ENCODE data around the gene SP140. TPM values are rescaled to one million over a fixed set of nuclear protein-coding genes. Genes with fewer than 3 reads are reported as not detected.

The SP140 gene
- polyA plus RNA-seq, 2 of the 4 experiments (the other 2 are of a cell fraction) = 0.10 TPM; not detected in 1

GRCh38 chr2:230250231-230250630 lies 24.7 kb downstream of the SP140 start:
- TF ChIP-seq MYC (IDR thresholded peaks at IDR 0.05; ENCODE audit: borderline replicate concordance, low read length) = no peak
- no peak for TF ChIP-seq POLR2A (IDR thresholded peaks at IDR 0.05; ENCODE audit: low read length)
- TF ChIP-seq MAFK (IDR thresholded peaks at IDR 0.05; ENCODE audit: partially characterized antibody) = no peak
- no peak for TF ChIP-seq EHMT2 (IDR thresholded peaks at IDR 0.05; ENCODE audit: low read depth)
- TF ChIP-seq ZSCAN20 (CRISPR knock-in tag; IDR thresholded peaks at IDR 0.05) = no peak
- TF ChIP-seq HOXA7 (CRISPR knock-in tag; IDR thresholded peaks at IDR 0.05) = no peak
- TF ChIP-seq SREBF2 (IDR thresholded peaks at IDR 0.05) = no peak
- TF ChIP-seq HDAC2 (IDR thresholded peaks at IDR 0.05) = no peak
- no peak for TF ChIP-seq KDM5A (IDR thresholded peaks at IDR 0.05)
- no peak overlapping the region for H3K4me3 ChIP-seq
- no peaks in the 10 kb centered on the region for H3K4me1 ChIP-seq
- no peak for ATAC-seq
- no peak for DNase-seq (ENCODE audit: low read depth in 1 of 2, low spot score in 1 of 2)
- no peaks in the 10 kb centered on the region for H3K9me3 ChIP-seq
- POLR2A ChIA-PET = no interaction called here
- H3K4me2 ChIP-seq = no peak overlapping the region
- CTCF ChIA-PET = interaction anchor here (1.1 kb wide), 1 partner anchor 9 kb away, joined by 3 read pairs; no protein-coding TSS in a partner anchor
- WGBS (ENCODE audit: missing lambda C conversion rate) = 34% methylated on average over 2 of the region's 2 CpGs
- no peak overlapping the region for H3K27ac ChIP-seq
- FAIRE-seq = no peak

- CTCF ChIA-PET = no interaction called here
- H3K4me3 ChIP-seq = no peak overlapping the region
- no peak for FAIRE-seq
- whole genome bisulfite sequencing (ENCODE audit: missing lambda C conversion rate) = 45% methylated on average over 4 of the region's 4 CpGs
- TF ChIP-seq POLR2A (IDR thresholded peaks at IDR 0.05; ENCODE audit: low read length) (no peak), BHLHE40 (IDR thresholded peaks at IDR 0.05; ENCODE audit: low read depth, low read length) (no peak), EP300 (IDR thresholded peaks at IDR 0.05) (no peak), TFCP2L1 (CRISPR knock-in tag; IDR thresholded peaks at IDR 0.05) (no peak), USF2 (IDR thresholded peaks at IDR 0.05) (no peak), MAZ (IDR thresholded peaks at IDR 0.05; ENCODE audit: borderline replicate concordance, low read depth, low read length) (no peak)
- no peaks in the 10 kb centered on the region for H3K9me3 ChIP-seq
- no peak for ATAC-seq
- H3K4me1 ChIP-seq = no peaks in the 10 kb centered on the region
- POLR2A ChIA-PET = no interaction called here
- no peak overlapping the region for H3K4me2 ChIP-seq
- no peak overlapping the region for H3K27ac ChIP-seq
- no peak for DNase-seq (ENCODE audit: low read depth in 1 of 2, low spot score in 1 of 2)
Observed at GRCh38 chr2:230254152-230254881, 28.8 kb downstream of the SP140 start.

GRCh38 chr2:230256733-230257332 lies 31.3 kb downstream of the SP140 start:
- no peak for DNase-seq (ENCODE audit: low read depth in 1 of 2, low spot score in 1 of 2)
- TF ChIP-seq NPAS2 (CRISPR knock-in tag; IDR thresholded peaks at IDR 0.05; ENCODE audit: borderline replicate concordance) (no peak), CTCF (IDR thresholded peaks at IDR 0.05) (no peak), PBX3 (IDR thresholded peaks at IDR 0.05) (no peak)
- TF ChIP-seq, protein P1, sequence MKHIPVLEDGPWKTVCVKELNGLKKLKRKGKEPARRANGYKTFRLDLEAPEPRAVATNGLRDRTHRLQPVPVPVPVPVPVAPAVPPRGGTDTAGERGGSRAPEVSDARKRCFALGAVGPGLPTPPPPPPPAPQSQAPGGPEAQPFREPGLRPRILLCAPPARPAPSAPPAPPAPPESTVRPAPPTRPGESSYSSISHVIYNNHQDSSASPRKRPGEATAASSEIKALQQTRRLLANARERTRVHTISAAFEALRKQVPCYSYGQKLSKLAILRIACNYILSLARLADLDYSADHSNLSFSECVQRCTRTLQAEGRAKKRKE (CRISPR knock-in tag; IDR thresholded peaks at IDR 0.05; ENCODE audit: low read depth) = no peak
- Histone ChIP-seq H3K4me3 (no peak overlapping the region), H3K4me2 (no peak overlapping the region), H3K4me1 (no peaks in the 10 kb centered on the region), H3K27ac (no peak overlapping the region), H3K9me3 (no peaks in the 10 kb centered on the region)
- no peak for FAIRE-seq
- POLR2A ChIA-PET = no interaction called here
- CTCF ChIA-PET = no interaction called here
- ATAC-seq = no peak
- WGBS (ENCODE audit: missing lambda C conversion rate) = 63% methylated on average over 3 of the region's 3 CpGs

All from A549 (cell line).